Loucy (cell line): ENCODE data around the gene FCHSD2.

Experiments used
- H2AFZ ChIP-seq: fragments of 200-600 bp; sonication (generic); 2 replicates; pipeline ENCODE4 v1.6.0; 2016; ENCODE audit warnings: antibody characterized with exemption, mild to moderate bottlenecking, low read length, moderate library complexity
- H3F3A ChIP-seq: fragments of 200-600 bp; 2 replicates; pipeline ENCODE4 v1.6.0; 2016; ENCODE audit warnings: antibody characterized with exemption, low read depth, mild to moderate bottlenecking
- H3K27me3 ChIP-seq: fragments of 200-600 bp; sonication (generic); 2 replicates; pipeline ENCODE4 v1.6.1; 2014; ENCODE audit warnings: low read length, mild to moderate bottlenecking; ENCODE audit not compliant: insufficient read depth, poor library complexity, severe bottlenecking
- H3K36me3 ChIP-seq: fragments of 200-600 bp; sonication (generic); 2 replicates; pipeline ENCODE4 v1.6.1; 2016; ENCODE audit warnings: low read length; ENCODE audit not compliant: insufficient read depth
- H3K4me1 ChIP-seq: fragments of 200-600 bp; sonication (generic); 2 replicates; pipeline ENCODE4 v1.5.1; 2014; ENCODE audit warnings: low read length, mild to moderate bottlenecking; ENCODE audit not compliant: insufficient read depth, poor library complexity, severe bottlenecking
- H3K4me2 ChIP-seq: fragments of 200-600 bp; sonication (generic); 2 replicates; pipeline ENCODE4 v1.6.0; 2014; ENCODE audit warnings: antibody characterized with exemption, low read length, low read depth, mild to moderate bottlenecking; ENCODE audit not compliant: poor library complexity, severe bottlenecking
- H3K4me3 ChIP-seq: fragments of 200-600 bp; sonication (generic); 2 replicates; pipeline ENCODE4 v1.5.1; 2014; ENCODE audit warnings: low read length, mild to moderate bottlenecking, mixed read lengths; ENCODE audit not compliant: poor library complexity, severe bottlenecking
- H3K79me2 ChIP-seq: fragments of 200-600 bp; sonication (generic); 2 replicates; pipeline ENCODE4 v1.6.1; 2014; ENCODE audit warnings: low read length; ENCODE audit not compliant: insufficient read depth
- H3K9ac ChIP-seq: fragments of 200-600 bp; sonication (generic); 2 replicates; pipeline ENCODE4 v1.6.0; 2014; ENCODE audit warnings: mild to moderate bottlenecking, low read depth, low read length, moderate library complexity; ENCODE audit not compliant: poor library complexity, severe bottlenecking
- H3K9me2 ChIP-seq: fragments of 200-600 bp; sonication (generic); replicated peaks from 2 replicates; pipeline ENCODE4 v1.6.1; 2016; ENCODE audit warnings: low read depth, low read length, mixed read lengths
- H3K9me3 ChIP-seq: fragments of 200-600 bp; sonication (generic); 2 replicates; pipeline ENCODE4 v1.6.1; 2014; ENCODE audit warnings: mild to moderate bottlenecking, antibody characterized with exemption, low read length, low read depth; ENCODE audit not compliant: insufficient read depth
- H4K20me1 ChIP-seq: fragments of 200-600 bp; sonication (generic); 2 replicates; pipeline ENCODE4 v1.6.0; 2014; ENCODE audit warnings: antibody characterized with exemption, low read length, mild to moderate bottlenecking; ENCODE audit not compliant: insufficient read depth, poor library complexity, severe bottlenecking
- CTCF ChIP-seq: fragments of 200-600 bp; sonication (generic); conservative IDR thresholded peaks from 2 replicates; pipeline ENCODE4 v1.5.1; 2014; ENCODE audit warnings: mild to moderate bottlenecking, antibody characterized with exemption, low read length
- EZH2phosphoT487 ChIP-seq: fragments of 200-600 bp; IDR thresholded peaks from 2 replicates; pipeline ENCODE4 v1.6.1; 2018; ENCODE audit warnings: antibody characterized with exemption, mild to moderate bottlenecking, moderate library complexity, borderline replicate concordance

The FCHSD2 gene

GRCh38 chr11:72959998-72960731 lies 182.0 kb downstream of the FCHSD2 start:
- Histone ChIP-seq H2AFZ (no peak overlapping the region), H3K4me1 (peaks cover 3% of the 10 kb centered on the region), H3F3A (no peaks in the 10 kb centered on the region), H3K27me3 (no peaks in the 10 kb centered on the region), H3K9me2 (no peaks in the 10 kb centered on the region), H3K9ac (no peak overlapping the region), H3K36me3 (peaks cover 53% of the 10 kb centered on the region), H3K9me3 (no peaks in the 10 kb centered on the region), H3K4me2 (no peak overlapping the region), H4K20me1 (peaks cover 4% of the 10 kb centered on the region), H3K4me3 (no peak overlapping the region), H3K79me2 (0 out of 2 replicates have a peak, but pooled peaks cover 3% of the 10 kb centered on the region)
- no peak for TF ChIP-seq EZH2phosphoT487
- TF ChIP-seq CTCF, result no peak

- H3K9ac ChIP-seq, result no peak overlapping the region
- H3K27me3 ChIP-seq, result no peaks in the 10 kb centered on the region
- H3K79me2 ChIP-seq, result 0 out of 2 replicates have a peak, but pooled peaks cover 3% of the 10 kb centered on the region
- H3K36me3 ChIP-seq, result peaks cover 42% of the 10 kb centered on the region; the same call in 1 of the 2 replicates
- peaks cover 4% of the 10 kb centered on the region for H4K20me1 ChIP-seq
- no peaks in the 10 kb centered on the region for H3K9me2 ChIP-seq
- H3K4me3 ChIP-seq, result no peak overlapping the region
- no peaks in the 10 kb centered on the region for H3F3A ChIP-seq
- H3K4me2 ChIP-seq, result no peak overlapping the region
- H3K4me1 ChIP-seq, result peaks cover 3% of the 10 kb centered on the region
- no peak overlapping the region for H2AFZ ChIP-seq
- TF ChIP-seq EZH2phosphoT487, result no peak
- TF ChIP-seq CTCF, result no peak
- H3K9me3 ChIP-seq, result no peaks in the 10 kb centered on the region
Observed at GRCh38 chr11:72958791-72959190, 183.3 kb downstream of the FCHSD2 start.

- H3F3A ChIP-seq, result no peaks in the 10 kb centered on the region
- no peak overlapping the region for H3K4me3 ChIP-seq
- H3K9me2 ChIP-seq, result no peaks in the 10 kb centered on the region
- H3K4me1 ChIP-seq, result peaks cover 3% of the 10 kb centered on the region
- H3K4me2 ChIP-seq, result no peak overlapping the region
- H3K36me3 ChIP-seq, result peaks cover 26% of the 10 kb centered on the region; the same call in 1 of the 2 replicates
- H2AFZ ChIP-seq, result no peak overlapping the region
- H3K9me3 ChIP-seq, result no peaks in the 10 kb centered on the region
- no peak for TF ChIP-seq CTCF
- TF ChIP-seq EZH2phosphoT487, result no peak
- no peak overlapping the region for H3K9ac ChIP-seq
- peaks cover 7% of the 10 kb centered on the region; the same call in 1 of the 2 replicates for H3K79me2 ChIP-seq
- peaks cover 4% of the 10 kb centered on the region for H4K20me1 ChIP-seq
- no peaks in the 10 kb centered on the region for H3K27me3 ChIP-seq
Observed at GRCh38 chr11:72955466-72955865, 186.7 kb downstream of the FCHSD2 start.
